HepG2 (cell line): ENCODE data around the gene TMF1. TPM values are rescaled to one million over a fixed set of nuclear protein-coding genes. Genes with fewer than 3 reads are reported as not detected.

Experiments
- ATRX ChIP-seq: sonication (generic); formaldehyde crosslinking; IDR thresholded peaks from 2 replicates; pipeline ENCODE4 v1.4.0; 2020; ENCODE audit warnings: missing genetic modification reagents, borderline replicate concordance
- KDM5B ChIP-seq: sonication (generic); formaldehyde crosslinking; IDR thresholded peaks from 2 replicates; pipeline ENCODE4 v1.4.0; 2020; ENCODE audit warnings: missing genetic modification reagents, mild to moderate bottlenecking, borderline replicate concordance
- ZBTB3 ChIP-seq: sonication (generic); formaldehyde crosslinking; IDR thresholded peaks from 2 replicates; pipeline ENCODE4 v1.4.0; 2020; ENCODE audit warnings: low read depth, mild to moderate bottlenecking, moderate library complexity, missing genetic modification reagents, borderline replicate concordance
- ZNF253 ChIP-seq: sonication (generic); formaldehyde crosslinking; IDR thresholded peaks from 2 replicates; pipeline ENCODE4 v1.8.0; 2022; ENCODE audit warnings: mild to moderate bottlenecking, missing genetic modification reagents, borderline replicate concordance
- ZNF33B ChIP-seq: sonication (generic); formaldehyde crosslinking; IDR thresholded peaks from 2 replicates; pipeline ENCODE4 v1.5.1; 2020; ENCODE audit warnings: mild to moderate bottlenecking, missing genetic modification reagents
- ZNF652 ChIP-seq: IDR thresholded peaks from 2 replicates; pipeline ENCODE4 v1.6.1; 2016; ENCODE audit warnings: low read depth, borderline replicate concordance
- polyA plus RNA-seq, 8 experiments: library from polyadenylated mRNA; depleted of rRNA in 3 of 8; stranded (reverse) in 7 of 8; unstranded in 1 of 8; fragments of >200 nt; fragmentation: Illumina TruSeq in 4 of 8; extraction: Trizol in 4 of 8; gene quantifications; 2 replicates each; pipeline versions ENCODE4 v1.2.1 to v1.2.3, GENCODE V29; 2011 to 2016; ENCODE audit warnings: low read depth in 4 of 8, missing spikeins in 1 of 8, mixed read lengths in 1 of 8; ENCODE audit not compliant: insufficient read depth in 1 of 8
- total RNA-seq, 5 experiments: library from RNA; depleted of rRNA; stranded (reverse); fragments of >200 nt; fragmentation: Illumina TruSeq; extraction: Trizol; gene quantifications; 2 replicates each; pipeline ENCODE4 v1.2.3, GENCODE V29; 2016; ENCODE audit warnings: low read depth in 1 of 5
- TF ChIP-seq, protein P1 (sequence below): sonication (generic); formaldehyde crosslinking; IDR thresholded peaks from 2 replicates; pipeline ENCODE4 v1.4.0; 2020; ENCODE audit warnings: mild to moderate bottlenecking, missing genetic modification reagents
- TF ChIP-seq, protein P2 (sequence below): sonication (generic); formaldehyde crosslinking; IDR thresholded peaks from 2 replicates; pipeline ENCODE4 v1.4.0; 2020; ENCODE audit warnings: missing genetic modification reagents, borderline replicate concordance
- TF ChIP-seq, protein P3 (sequence below): sonication (generic); formaldehyde crosslinking; conservative IDR thresholded peaks from 2 replicates; pipeline ENCODE4 v1.5.0; 2020; ENCODE audit warnings: missing genetic modification reagents
- TF ChIP-seq, protein P4 (sequence below): sonication (generic); formaldehyde crosslinking; IDR thresholded peaks from 2 replicates; pipeline ENCODE4 v1.4.0; 2020; ENCODE audit warnings: missing genetic modification reagents, mild to moderate bottlenecking, borderline replicate concordance

TMF1 gene
- total and polyA plus RNA-seq, 2 of the 13 experiments (the other 11 are each of a cell fraction or from before 2014, with no cell fraction given), result 12.1 to 38.4 TPM

DNA sequence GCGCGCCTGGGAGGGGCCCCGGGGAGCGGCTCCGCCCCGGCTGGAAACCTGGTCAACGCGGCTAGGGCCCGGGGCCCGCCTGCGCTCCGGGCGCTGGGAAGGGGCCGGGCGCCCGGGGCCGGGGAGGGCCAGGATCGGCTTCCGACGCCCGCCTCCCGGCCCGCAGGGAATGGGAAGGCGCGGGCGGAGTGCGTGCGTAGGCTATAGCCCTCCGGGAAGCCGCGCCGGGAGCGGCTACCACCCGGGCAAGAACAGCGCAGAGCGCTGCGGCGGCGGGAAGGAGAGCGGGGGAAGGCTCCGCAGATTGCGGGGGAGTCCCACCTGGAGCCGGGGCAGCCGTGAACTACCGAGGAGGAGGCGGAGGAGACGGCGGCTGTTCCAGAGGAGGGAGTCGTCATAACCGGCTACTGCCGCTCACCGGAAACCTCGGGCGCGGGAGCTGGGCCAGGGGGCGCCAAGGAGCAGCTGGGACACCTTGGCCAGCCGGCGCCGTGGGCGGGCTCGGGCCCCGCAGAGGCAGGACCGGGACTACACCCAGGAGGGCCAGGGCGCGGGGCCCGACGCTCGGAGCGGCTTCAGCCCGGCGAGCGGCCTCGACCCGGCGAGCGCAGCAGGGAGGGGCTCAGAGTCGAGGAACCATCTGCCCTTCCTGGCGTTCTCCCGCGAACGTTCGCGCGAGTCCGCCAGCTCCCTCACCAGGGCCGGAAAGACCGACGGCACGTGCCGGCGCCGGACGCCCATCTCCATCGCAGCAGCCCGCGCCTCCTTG lies 38.7 kb downstream of the TMF1 start, which contains the start of gene EOGT (continued):
- TF ChIP-seq, protein P1, sequence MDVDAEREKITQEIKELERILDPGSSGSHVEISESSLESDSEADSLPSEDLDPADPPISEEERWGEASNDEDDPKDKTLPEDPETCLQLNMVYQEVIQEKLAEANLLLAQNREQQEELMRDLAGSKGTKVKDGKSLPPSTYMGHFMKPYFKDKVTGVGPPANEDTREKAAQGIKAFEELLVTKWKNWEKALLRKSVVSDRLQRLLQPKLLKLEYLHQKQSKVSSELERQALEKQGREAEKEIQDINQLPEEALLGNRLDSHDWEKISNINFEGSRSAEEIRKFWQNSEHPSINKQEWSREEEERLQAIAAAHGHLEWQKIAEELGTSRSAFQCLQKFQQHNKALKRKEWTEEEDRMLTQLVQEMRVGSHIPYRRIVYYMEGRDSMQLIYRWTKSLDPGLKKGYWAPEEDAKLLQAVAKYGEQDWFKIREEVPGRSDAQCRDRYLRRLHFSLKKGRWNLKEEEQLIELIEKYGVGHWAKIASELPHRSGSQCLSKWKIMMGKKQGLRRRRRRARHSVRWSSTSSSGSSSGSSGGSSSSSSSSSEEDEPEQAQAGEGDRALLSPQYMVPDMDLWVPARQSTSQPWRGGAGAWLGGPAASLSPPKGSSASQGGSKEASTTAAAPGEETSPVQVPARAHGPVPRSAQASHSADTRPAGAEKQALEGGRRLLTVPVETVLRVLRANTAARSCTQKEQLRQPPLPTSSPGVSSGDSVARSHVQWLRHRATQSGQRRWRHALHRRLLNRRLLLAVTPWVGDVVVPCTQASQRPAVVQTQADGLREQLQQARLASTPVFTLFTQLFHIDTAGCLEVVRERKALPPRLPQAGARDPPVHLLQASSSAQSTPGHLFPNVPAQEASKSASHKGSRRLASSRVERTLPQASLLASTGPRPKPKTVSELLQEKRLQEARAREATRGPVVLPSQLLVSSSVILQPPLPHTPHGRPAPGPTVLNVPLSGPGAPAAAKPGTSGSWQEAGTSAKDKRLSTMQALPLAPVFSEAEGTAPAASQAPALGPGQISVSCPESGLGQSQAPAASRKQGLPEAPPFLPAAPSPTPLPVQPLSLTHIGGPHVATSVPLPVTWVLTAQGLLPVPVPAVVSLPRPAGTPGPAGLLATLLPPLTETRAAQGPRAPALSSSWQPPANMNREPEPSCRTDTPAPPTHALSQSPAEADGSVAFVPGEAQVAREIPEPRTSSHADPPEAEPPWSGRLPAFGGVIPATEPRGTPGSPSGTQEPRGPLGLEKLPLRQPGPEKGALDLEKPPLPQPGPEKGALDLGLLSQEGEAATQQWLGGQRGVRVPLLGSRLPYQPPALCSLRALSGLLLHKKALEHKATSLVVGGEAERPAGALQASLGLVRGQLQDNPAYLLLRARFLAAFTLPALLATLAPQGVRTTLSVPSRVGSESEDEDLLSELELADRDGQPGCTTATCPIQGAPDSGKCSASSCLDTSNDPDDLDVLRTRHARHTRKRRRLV (CRISPR knock-in tag), result peak; percentile 80
- TF ChIP-seq, protein P2, sequence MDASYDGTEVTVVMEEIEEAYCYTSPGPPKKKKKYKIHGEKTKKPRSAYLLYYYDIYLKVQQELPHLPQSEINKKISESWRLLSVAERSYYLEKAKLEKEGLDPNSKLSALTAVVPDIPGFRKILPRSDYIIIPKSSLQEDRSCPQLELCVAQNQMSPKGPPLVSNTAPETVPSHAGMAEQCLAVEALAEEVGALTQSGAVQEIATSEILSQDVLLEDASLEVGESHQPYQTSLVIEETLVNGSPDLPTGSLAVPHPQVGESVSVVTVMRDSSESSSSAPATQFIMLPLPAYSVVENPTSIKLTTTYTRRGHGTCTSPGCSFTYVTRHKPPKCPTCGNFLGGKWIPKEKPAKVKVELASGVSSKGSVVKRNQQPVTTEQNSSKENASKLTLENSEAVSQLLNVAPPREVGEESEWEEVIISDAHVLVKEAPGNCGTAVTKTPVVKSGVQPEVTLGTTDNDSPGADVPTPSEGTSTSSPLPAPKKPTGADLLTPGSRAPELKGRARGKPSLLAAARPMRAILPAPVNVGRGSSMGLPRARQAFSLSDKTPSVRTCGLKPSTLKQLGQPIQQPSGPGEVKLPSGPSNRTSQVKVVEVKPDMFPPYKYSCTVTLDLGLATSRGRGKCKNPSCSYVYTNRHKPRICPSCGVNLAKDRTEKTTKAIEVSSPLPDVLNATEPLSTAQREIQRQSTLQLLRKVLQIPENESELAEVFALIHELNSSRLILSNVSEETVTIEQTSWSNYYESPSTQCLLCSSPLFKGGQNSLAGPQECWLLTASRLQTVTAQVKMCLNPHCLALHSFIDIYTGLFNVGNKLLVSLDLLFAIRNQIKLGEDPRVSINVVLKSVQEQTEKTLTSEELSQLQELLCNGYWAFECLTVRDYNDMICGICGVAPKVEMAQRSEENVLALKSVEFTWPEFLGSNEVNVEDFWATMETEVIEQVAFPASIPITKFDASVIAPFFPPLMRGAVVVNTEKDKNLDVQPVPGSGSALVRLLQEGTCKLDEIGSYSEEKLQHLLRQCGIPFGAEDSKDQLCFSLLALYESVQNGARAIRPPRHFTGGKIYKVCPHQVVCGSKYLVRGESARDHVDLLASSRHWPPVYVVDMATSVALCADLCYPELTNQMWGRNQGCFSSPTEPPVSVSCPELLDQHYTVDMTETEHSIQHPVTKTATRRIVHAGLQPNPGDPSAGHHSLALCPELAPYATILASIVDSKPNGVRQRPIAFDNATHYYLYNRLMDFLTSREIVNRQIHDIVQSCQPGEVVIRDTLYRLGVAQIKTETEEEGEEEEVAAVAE, result no peak
- TF ChIP-seq ATRX (no peak), ZNF33B (CRISPR knock-in tag) (0 out of 2 replicates have a peak, but pooled peaks have one; percentile 46), ZNF652 (no peak), KDM5B (CRISPR knock-in tag) (peak; percentile 99), ZBTB3 (CRISPR knock-in tag) (no peak), ZNF253 (CRISPR knock-in tag) (no peak)
- TF ChIP-seq, protein P3, sequence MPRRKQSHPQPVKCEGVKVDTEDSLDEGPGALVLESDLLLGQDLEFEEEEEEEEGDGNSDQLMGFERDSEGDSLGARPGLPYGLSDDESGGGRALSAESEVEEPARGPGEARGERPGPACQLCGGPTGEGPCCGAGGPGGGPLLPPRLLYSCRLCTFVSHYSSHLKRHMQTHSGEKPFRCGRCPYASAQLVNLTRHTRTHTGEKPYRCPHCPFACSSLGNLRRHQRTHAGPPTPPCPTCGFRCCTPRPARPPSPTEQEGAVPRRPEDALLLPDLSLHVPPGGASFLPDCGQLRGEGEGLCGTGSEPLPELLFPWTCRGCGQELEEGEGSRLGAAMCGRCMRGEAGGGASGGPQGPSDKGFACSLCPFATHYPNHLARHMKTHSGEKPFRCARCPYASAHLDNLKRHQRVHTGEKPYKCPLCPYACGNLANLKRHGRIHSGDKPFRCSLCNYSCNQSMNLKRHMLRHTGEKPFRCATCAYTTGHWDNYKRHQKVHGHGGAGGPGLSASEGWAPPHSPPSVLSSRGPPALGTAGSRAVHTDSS, result no peak
- TF ChIP-seq, protein P4, sequence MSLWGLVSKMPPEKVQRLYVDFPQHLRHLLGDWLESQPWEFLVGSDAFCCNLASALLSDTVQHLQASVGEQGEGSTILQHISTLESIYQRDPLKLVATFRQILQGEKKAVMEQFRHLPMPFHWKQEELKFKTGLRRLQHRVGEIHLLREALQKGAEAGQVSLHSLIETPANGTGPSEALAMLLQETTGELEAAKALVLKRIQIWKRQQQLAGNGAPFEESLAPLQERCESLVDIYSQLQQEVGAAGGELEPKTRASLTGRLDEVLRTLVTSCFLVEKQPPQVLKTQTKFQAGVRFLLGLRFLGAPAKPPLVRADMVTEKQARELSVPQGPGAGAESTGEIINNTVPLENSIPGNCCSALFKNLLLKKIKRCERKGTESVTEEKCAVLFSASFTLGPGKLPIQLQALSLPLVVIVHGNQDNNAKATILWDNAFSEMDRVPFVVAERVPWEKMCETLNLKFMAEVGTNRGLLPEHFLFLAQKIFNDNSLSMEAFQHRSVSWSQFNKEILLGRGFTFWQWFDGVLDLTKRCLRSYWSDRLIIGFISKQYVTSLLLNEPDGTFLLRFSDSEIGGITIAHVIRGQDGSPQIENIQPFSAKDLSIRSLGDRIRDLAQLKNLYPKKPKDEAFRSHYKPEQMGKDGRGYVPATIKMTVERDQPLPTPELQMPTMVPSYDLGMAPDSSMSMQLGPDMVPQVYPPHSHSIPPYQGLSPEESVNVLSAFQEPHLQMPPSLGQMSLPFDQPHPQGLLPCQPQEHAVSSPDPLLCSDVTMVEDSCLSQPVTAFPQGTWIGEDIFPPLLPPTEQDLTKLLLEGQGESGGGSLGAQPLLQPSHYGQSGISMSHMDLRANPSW, result no peak; the same call in 1 of the 2 replicates
